GM10248 (cell line): Measurements from ENCODE around the gene RBL2.

ENCODE experiments used
- CTCF ChIA-PET: fragments of 300-600 bp; sonication (Branson Sonifier 250); formaldehyde crosslinking; extraction: SDS; loops from one replicate; lab custom pipeline; 2021; ENCODE audit warnings: antibody characterized with exemption; lab: Yijun Ruan, JAX
- POLR2A ChIA-PET: fragments of 350-650 bp; sonication (Branson Sonifier 250); formaldehyde crosslinking; extraction: SDS; loops from one replicate; lab custom pipeline; 2020; ENCODE audit warnings: antibody characterized with exemption; lab: Yijun Ruan, JAX
- DNase-seq: peaks from one replicate; pipeline ENCODE4 v3.0.0; 2012; ENCODE audit errors: extremely low spot score
- TF ChIP-seq, protein P1 (sequence below): IDR thresholded peaks from 2 replicates; pipeline ENCODE4 v1.5.1; 2012; ENCODE audit warnings: mild to moderate bottlenecking, low read depth; ENCODE audit errors: extremely low read depth, missing control alignments, control extremely low read depth

The RBL2 gene

DNA sequence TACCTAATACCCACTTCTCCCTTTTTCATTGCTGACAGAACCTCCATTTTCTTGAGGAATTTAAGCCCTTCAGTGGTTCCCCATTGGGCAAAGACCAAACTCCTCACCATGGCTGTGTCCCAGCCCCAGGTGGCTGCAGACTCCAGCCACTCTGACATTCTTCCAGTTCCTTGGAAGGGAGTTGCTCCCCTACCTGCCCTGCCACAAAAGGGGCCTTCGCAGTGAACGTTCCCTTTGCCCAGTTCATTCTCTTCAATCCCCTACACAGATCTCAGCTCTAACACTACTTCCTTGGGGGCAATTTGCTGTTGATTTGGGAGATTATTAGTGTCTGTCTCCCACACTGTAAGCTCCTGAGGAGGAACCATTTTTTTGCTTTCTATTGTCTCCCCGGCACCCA is 72.0 kb downstream of the RBL2 start:
- CTCF ChIA-PET: interaction anchor here (0.7 to 1.7 kb wide), 5 partner anchors 9 to 1315 kb away, joined by 3 to 7 read pairs (median 3); no protein-coding TSS in a partner anchor
- POLR2A ChIA-PET: no interaction called here
- TF ChIP-seq, protein P1, sequence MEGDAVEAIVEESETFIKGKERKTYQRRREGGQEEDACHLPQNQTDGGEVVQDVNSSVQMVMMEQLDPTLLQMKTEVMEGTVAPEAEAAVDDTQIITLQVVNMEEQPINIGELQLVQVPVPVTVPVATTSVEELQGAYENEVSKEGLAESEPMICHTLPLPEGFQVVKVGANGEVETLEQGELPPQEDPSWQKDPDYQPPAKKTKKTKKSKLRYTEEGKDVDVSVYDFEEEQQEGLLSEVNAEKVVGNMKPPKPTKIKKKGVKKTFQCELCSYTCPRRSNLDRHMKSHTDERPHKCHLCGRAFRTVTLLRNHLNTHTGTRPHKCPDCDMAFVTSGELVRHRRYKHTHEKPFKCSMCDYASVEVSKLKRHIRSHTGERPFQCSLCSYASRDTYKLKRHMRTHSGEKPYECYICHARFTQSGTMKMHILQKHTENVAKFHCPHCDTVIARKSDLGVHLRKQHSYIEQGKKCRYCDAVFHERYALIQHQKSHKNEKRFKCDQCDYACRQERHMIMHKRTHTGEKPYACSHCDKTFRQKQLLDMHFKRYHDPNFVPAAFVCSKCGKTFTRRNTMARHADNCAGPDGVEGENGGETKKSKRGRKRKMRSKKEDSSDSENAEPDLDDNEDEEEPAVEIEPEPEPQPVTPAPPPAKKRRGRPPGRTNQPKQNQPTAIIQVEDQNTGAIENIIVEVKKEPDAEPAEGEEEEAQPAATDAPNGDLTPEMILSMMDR: no peak
- DNase-seq: no peak

DNA sequence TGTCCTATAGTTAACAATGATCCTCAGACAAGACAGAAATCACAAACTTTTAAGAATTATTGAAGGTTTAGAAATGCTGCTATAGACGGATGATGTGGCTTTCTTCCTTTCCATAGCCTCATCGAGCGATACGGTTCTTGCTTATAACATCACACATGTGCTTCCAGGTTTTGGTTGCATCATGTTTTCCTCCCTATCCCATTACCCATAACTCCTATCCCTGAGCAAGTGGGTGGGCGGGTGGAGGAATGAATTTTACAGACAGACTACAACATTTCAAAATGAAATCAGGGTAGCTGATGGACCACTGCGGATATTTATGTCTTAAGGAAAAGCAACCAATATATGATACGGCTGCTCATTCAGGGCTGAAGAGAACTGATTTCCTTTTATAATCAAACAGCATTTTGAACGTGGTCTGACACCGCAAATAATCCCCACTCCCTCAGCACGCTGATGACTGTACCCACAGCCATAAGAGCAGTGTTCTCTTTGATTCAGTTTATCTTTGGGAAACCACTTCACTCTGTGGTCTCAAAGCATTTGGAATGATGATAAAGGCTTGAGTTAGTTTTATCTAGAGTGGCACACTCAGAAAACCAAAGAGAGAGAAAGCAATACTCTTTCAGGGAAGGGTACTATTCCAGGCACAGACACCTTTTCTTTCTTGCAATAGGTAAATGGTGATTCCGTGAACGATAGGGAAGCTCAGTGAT is 73.4 kb downstream of the RBL2 start:
- TF ChIP-seq, protein P1: no peak

DNA sequence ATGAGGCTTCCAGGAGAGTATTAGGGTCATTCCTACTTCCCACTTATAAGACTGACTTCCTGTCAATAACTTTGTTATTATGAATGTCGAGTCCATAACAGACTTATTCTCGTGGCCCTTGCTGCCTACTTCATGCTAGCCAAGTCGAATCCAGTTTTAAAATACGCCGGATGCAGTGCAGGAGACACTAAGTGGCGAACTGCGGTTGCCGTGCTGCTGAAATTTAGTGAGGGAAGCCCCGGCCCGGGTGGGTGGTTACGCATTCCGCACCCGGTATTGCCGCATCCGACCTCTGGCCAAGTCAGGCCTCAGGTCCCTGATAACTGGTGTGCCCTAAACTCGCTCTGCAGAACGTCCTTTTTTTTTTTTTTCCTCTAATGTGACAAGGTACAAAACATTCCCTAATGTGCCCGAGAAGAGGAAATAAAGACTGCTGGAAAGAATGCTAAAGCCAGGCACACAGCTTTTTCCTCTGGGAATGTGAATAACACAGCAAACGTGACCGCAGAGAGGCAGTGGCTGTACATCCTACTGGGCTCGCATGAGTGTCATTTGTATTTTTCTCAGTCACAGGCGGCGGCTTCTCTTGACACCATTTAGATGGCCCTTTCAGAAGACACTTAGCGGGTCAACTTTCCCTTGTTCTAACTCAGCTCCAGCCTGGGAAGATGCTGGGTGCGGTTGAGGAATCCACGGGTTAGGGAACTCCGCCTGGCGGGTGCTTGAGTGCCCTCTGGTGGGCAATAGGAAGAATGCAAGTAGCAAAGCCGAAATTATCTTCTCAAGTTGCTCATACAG is 75.8 kb downstream of the RBL2 start:
- CTCF ChIA-PET: interaction anchor here (0.6 to 1.6 kb wide), 10 partner anchors 9 to 416 kb away, joined by 3 to 7 read pairs (median 3); no protein-coding TSS in a partner anchor
- POLR2A ChIA-PET: no interaction called here
- TF ChIP-seq, protein P1: peak; percentile 83
- DNase-seq: peak; percentile 74

More for the DNA sequence above, 73.4 kb downstream of the RBL2 start:
- CTCF ChIA-PET: interaction anchor here (1.1 kb wide), 1 partner anchor 42 kb away, joined by 3 read pairs; no protein-coding TSS in a partner anchor
- POLR2A ChIA-PET: no interaction called here
- no peak for DNase-seq

DNA sequence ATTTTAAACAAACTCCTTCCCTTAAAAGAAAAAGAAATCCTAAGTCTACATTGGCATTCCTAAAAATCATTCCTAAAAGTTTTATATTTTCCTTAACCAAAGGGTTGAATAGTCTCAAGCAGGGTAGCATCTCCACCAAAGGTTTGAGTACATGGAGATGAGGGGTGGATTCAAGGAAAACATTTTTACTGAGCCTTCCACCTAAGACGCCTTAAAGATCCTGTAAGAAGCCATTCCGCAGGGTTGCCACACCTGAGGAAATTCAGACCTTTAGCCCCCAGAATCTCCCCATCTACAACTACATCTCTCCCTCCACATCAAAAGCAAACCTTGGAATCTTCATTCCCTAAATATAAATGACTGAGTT is 76.4 kb downstream of the RBL2 start:
- CTCF ChIA-PET: interaction anchor here (0.7 to 1.3 kb wide), 6 partner anchors 8 to 417 kb away, joined by 3 to 7 read pairs (median 3); no protein-coding TSS in a partner anchor

DNA sequence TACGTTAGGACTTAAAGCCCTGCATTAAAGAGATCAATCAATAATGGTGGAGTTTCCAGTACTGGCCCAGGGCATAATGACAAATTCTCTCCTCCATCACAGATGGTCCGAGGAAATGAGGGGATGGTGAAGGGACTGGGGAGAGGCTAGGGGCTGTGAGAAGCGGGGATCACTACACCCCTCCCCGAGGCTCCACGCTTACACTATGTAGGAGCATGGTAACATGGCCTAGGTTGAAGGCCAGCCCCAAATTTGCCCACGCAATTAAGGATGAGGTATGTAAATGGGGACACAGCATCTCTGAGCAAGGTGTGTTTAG is 76.8 kb downstream of the RBL2 start:
- ChIA-PET POLR2A (no interaction called here), CTCF (interaction anchor here (0.9 to 1.0 kb wide), 2 partner anchors 20 to 39 kb away, joined by 3 to 4 read pairs; no protein-coding TSS in a partner anchor)
- TF ChIP-seq, protein P1: no peak
- no peak for DNase-seq

More for the DNA sequence above, 76.4 kb downstream of the RBL2 start:
- DNase-seq: no peak
- TF ChIP-seq, protein P1: no peak
- POLR2A ChIA-PET: no interaction called here
